H1 (cell line): Measurements from ENCODE around the gene BBC3. TPM values are rescaled to one million over a fixed set of nuclear protein-coding genes. Genes with fewer than 3 reads are reported as not detected.

Experiments used
- CTBP2 ChIP-seq: IDR thresholded peaks from 2 replicates; pipeline ENCODE4 v1.7.0; 2011; ENCODE audit warnings: borderline replicate concordance, mild to moderate bottlenecking, moderate library complexity, mixed read lengths, low read length; ENCODE audit not compliant: insufficient read depth, insufficient read length
- EZH2 ChIP-seq: fragments of 200-600 bp; sonication (generic); IDR thresholded peaks from 2 replicates; pipeline ENCODE4 v1.7.1; 2012; ENCODE audit warnings: low read depth, mild to moderate bottlenecking, moderate library complexity, low read length, inconsistent platforms; ENCODE audit not compliant: severe bottlenecking
- GABPA ChIP-seq: IDR thresholded peaks from 2 replicates; pipeline ENCODE4 v1.6.1; 2011; ENCODE audit warnings: mild to moderate bottlenecking, low read length, moderate library complexity, borderline replicate concordance; ENCODE audit not compliant: insufficient read depth
- HDAC6 ChIP-seq: IDR thresholded peaks from one replicate; pipeline ENCODE4 v1.7.1; 2012; ENCODE audit warnings: low read depth, mild to moderate bottlenecking, inconsistent platforms, low read length, moderate library complexity
- JUND ChIP-seq: IDR thresholded peaks from 2 replicates; pipeline ENCODE4 v1.6.1; 2011; ENCODE audit warnings: mild to moderate bottlenecking, improper control_type of control experiment, low read length
- KDM1A ChIP-seq: fragments of 200-600, 300-600 bp; sonication (generic); IDR thresholded peaks from 2 replicates; pipeline ENCODE4 v1.7.1; 2016; ENCODE audit warnings: mild to moderate bottlenecking, low read length, borderline replicate concordance
- POLR2AphosphoS5 ChIP-seq: IDR thresholded peaks from 2 replicates; pipeline ENCODE4 v1.6.1; 2011; ENCODE audit warnings: low read depth, low read length
- SIN3A ChIP-seq, 2 experiments: IDR thresholded peaks in 1 of 2; conservative IDR thresholded peaks in 1 of 2; 2 replicates each; pipeline ENCODE4 v1.6.1; 2011 to 2012; ENCODE audit warnings: low read length in 2 of 2, improper control_type of control experiment in 1 of 2, low read depth in 1 of 2, mild to moderate bottlenecking in 1 of 2
- SIRT6 ChIP-seq: IDR thresholded peaks from one replicate; pipeline ENCODE4 v1.7.1; 2012; ENCODE audit warnings: low read length, inconsistent platforms
- TAF1 ChIP-seq: IDR thresholded peaks from 2 replicates; pipeline ENCODE4 v1.6.1; 2011; ENCODE audit warnings: mild to moderate bottlenecking, low read depth, low read length
- TBP ChIP-seq: IDR thresholded peaks from 2 replicates; pipeline ENCODE4 v1.6.1; 2011; ENCODE audit warnings: low read depth, low read length, improper control_type of control experiment
- TCF12 ChIP-seq: IDR thresholded peaks from 2 replicates; pipeline ENCODE4 v1.6.1; 2011; ENCODE audit warnings: low read depth, mild to moderate bottlenecking, low read length
- TEAD4 ChIP-seq: IDR thresholded peaks from 2 replicates; pipeline ENCODE4 v1.6.1; 2012; ENCODE audit warnings: low read depth, low read length, inconsistent platforms, mixed read lengths
- ZNF274 ChIP-seq: IDR thresholded peaks from 2 replicates; pipeline ENCODE4 v1.7.0; 2012; ENCODE audit warnings: low read length, borderline replicate concordance; ENCODE audit errors: extremely low read depth
- polyA plus RNA-seq, 7 experiments: library from polyadenylated mRNA; depleted of rRNA in 3 of 7; stranded (reverse) in 5 of 7; unstranded in 2 of 7; fragments of >200 nt in 5 of 7; fragments of 200-250 nt in 2 of 7; gene quantifications; 1 replicate in 5 of 7; 2 replicates in 1 of 7; 4 replicates in 1 of 7; pipeline versions ENCODE4 v1.2.1 to v1.2.3, GENCODE V29; 2011 to 2013; ENCODE audit warnings: missing spikeins in 2 of 7, mixed read lengths in 2 of 7
- total RNA-seq: library from RNA; stranded (reverse); fragmentation: NEBNext Ultra II Directional; extraction: Animal tissue kit (Norgen Biotek cat#: 25700); gene quantifications from 2 replicates; pipeline ENCODE4 v1.2.1, GENCODE V29; 2021
- TF ChIP-seq, protein P1 (sequence below): IDR thresholded peaks from 2 replicates; pipeline ENCODE4 v1.6.1; 2011; ENCODE audit warnings: low read length, improper control_type of control experiment
- TF ChIP-seq, protein P2 (sequence below): IDR thresholded peaks from 2 replicates; pipeline ENCODE4 v1.6.1; 2012; ENCODE audit warnings: low read length, inconsistent platforms

Gene BBC3
- total and polyA plus RNA-seq, 2 of the 8 experiments (the other 6 are each of a cell fraction or from before 2014, with no cell fraction given), result 13.2 to 21.6 TPM

DNA sequence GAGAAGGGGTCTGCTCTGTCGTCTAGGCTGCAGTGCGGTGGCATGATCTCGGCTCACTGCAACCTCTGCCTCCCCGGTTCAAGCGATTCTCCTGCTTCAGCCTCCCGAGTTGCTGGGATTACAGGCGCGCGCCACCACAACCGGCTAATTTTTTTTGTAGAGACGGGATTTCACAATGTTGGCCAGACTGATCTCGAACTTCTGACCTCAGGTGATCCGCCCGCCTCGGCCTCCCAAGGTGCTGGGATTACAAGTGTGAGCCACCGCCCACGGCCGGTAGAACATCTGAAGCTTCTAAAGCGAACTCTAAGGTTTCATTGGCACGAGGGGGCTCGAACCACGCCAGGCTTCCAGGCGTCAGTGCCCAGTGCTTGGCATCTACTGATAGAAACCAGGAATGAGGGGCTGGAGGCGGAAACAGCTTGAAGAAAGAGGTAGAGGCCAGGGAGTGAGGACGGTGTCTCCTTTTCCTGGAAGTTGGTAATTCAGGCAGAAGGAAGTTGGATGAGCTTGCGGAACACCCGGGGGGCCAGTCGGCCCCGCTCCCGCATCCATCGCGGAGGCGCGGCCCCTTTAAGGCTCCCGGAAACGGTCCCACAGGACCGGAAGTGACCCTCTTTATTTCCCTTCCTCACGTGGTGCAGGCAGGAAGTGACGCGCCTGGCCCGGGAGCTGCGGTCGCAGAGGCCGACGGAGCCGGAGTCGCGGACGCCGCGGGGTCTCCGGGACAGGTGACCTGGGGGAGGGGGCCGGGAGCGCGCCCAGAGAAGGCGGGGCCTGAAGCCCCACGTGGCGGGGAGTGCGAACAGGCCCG is 25.1 kb upstream of the BBC3 start, which contains the start of gene CCDC9 (continued):
- no peak for TF ChIP-seq HDAC6
- TF ChIP-seq SIRT6, result no peak
- no peak for TF ChIP-seq EZH2
- 0 out of 2 replicates have a peak, but pooled peaks have one; percentile 51 for TF ChIP-seq TCF12
- TF ChIP-seq, protein P1, sequence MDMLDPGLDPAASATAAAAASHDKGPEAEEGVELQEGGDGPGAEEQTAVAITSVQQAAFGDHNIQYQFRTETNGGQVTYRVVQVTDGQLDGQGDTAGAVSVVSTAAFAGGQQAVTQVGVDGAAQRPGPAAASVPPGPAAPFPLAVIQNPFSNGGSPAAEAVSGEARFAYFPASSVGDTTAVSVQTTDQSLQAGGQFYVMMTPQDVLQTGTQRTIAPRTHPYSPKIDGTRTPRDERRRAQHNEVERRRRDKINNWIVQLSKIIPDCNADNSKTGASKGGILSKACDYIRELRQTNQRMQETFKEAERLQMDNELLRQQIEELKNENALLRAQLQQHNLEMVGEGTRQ, result peak; percentile 96
- TF ChIP-seq SIN3A (conservative IDR thresholded peaks at IDR 0.05 in 1 of 2, IDR thresholded peaks at IDR 0.05 in 1 of 2; ENCODE audit: low read depth in 1 of 2, low read length in 2 of 2), result peak; percentile 22 to 68; a peak in 2 of 4 replicates
- TF ChIP-seq TBP, result peak; percentile 82
- peak; percentile 94 for TF ChIP-seq GABPA
- TF ChIP-seq KDM1A, result no peak
- no peak for TF ChIP-seq JUND
- TF ChIP-seq, protein P2, sequence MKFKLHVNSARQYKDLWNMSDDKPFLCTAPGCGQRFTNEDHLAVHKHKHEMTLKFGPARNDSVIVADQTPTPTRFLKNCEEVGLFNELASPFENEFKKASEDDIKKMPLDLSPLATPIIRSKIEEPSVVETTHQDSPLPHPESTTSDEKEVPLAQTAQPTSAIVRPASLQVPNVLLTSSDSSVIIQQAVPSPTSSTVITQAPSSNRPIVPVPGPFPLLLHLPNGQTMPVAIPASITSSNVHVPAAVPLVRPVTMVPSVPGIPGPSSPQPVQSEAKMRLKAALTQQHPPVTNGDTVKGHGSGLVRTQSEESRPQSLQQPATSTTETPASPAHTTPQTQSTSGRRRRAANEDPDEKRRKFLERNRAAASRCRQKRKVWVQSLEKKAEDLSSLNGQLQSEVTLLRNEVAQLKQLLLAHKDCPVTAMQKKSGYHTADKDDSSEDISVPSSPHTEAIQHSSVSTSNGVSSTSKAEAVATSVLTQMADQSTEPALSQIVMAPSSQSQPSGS, result no peak
- TF ChIP-seq TEAD4, result no peak
- TF ChIP-seq ZNF274, result no peak
- peak; percentile 53 for TF ChIP-seq POLR2AphosphoS5
- TF ChIP-seq CTBP2, result no peak
- TF ChIP-seq TAF1, result peak; percentile 66; the same call in 1 of the 2 replicates
